HG03135 (cell line): Measurements from ENCODE around the gene TAF6.

Experiments used
- ATAC-seq: cut with Tn5 transposase; IDR thresholded peaks from one replicate; pipeline ENCODE4 v1.9.1; 2021; ENCODE audit warnings: mild to moderate bottlenecking, moderate library complexity; ENCODE audit not compliant: unreplicated experiment

TAF6 gene

GRCh38 chr7:100098913-100099312, 20.2 kb downstream of the TAF6 start:
- ATAC-seq, result no peak

GRCh38 chr7:100095704-100096103, 23.5 kb downstream of the TAF6 start:
- no peak for ATAC-seq

- no peak for ATAC-seq
These were observed 23.9 kb downstream of the TAF6 start for GRCh38 chr7:100095289-100095688.

DNA sequence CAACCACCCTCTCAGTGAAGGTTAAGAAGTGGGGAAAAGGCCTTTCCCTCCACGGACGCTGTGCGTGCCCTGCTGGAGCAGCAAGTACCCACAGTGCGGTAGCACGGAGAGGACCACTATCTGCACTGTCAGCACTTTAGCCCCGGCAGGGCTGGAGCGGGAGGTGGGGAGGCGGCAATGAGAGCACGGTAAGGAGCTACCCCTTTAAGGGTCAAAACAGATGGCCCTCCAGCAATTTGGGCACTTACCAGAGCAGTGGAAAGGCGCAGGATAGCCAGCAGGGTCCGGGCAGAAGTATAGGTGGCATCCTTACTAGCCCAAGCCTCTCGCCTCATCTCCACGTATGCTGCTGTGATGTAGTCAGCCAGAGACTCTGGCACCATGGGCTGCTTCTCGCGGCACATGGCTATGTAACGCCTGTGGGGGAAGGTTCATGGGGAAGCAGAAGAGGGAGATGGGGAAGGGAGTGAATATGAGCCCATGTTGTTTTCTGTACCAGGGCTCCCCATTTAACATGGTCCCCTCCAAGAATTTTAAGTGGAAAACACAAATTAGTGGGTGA, 25.2 kb downstream of the TAF6 start:
- ATAC-seq, result no peak

DNA sequence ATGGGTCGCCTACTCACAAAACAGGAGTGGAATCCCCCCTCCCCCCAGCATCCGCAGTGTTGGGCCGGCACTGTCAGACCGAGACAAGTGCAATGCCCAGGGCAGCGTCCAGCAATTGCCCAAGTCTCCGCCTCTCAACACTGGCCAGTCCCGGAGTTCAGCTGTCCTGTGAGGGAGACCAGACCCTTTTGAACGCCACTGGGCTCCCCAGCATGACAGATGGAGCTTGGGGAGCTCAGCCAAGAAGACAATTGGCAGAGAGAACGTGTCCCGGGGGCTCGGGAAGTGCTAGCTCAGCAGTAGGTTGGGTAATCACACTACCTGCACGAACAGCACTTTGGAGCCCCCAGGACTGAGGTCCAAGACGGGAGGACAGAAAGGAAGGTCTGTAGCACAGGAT, 25.7 kb downstream of the TAF6 start:
- ATAC-seq, result no peak

- ATAC-seq, result no peak
These were observed 26.1 kb downstream of the TAF6 start for GRCh38 chr7:100093054-100093453.

GRCh38 chr7:100091411-100092181, 27.6 kb downstream of the TAF6 start:
- no peak for ATAC-seq

DNA sequence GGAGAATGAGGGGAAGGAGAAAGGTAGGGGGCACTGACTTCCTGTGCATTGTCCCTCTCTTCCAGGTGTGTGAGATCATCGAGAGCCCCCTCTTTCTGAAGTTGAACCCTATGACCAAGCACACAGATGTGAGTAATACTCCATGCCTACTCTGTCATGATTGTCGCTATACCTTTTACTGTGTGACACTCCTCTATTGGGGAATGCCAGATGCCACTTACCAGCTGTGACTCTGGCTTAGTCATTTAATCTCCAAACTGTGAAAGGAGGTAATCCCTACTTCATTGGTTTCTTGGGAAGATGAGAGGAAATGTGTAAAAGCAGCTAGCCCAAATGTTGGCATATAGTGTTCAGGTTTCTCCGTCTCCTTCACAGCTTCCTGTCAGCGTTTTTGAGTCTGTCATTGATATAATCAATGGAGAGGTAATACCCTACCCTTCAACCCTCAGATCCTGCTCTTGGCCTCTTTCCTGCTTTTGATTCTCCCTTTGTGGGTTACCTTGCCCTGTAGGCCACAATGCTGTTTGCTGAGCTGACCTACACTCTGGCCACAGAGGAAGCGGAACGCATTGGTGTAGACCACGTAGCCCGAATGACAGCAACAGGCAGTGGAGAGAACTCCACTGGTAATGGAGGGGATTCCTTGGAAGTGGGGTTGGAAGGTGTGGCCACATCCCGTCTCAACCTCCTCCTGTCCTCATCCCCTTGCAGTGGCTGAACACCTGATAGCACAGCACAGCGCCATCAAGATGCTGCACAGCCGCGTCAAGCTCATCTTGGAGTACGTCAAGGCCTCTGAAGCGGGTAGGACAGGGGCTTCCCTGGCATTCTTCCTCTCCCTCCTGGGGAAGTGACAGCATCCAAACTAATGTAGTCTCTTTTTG, 28.4 kb downstream of the TAF6 start:
- ATAC-seq, result no peak

DNA sequence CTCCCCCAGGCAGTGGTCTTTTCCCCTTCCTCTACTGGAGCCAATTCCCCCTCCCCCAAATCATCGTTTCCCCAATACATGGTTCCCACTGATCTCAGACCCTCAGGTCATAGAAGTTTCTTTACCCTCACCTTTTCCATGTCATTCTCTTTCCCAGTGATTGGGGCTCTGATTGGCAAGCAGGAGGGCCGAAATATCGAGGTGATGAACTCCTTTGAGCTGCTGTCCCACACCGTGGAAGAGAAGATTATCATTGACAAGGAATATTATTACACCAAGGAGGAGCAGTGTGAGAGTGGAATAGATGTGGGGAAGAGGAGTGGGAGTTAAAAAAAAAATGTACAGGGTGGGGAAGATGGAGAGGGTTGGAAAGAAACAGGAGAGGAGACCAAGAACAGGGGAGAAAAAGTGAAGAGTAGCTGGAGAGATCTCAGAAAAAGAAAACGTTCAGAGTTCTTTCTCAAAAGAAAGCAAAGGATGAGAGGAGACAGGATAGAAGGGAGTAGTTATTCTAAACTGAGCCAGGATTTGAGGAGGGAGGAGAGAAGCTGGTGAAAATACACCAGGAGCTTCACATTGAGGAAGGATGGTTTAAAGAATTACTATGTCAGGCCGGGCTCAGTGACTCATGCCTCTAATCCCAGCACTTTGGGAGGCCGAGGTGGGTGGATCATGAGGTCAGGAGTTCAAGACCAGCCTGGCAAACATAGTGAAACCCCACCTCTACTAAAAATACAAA, 29.5 kb downstream of the TAF6 start:
- no peak for ATAC-seq

DNA sequence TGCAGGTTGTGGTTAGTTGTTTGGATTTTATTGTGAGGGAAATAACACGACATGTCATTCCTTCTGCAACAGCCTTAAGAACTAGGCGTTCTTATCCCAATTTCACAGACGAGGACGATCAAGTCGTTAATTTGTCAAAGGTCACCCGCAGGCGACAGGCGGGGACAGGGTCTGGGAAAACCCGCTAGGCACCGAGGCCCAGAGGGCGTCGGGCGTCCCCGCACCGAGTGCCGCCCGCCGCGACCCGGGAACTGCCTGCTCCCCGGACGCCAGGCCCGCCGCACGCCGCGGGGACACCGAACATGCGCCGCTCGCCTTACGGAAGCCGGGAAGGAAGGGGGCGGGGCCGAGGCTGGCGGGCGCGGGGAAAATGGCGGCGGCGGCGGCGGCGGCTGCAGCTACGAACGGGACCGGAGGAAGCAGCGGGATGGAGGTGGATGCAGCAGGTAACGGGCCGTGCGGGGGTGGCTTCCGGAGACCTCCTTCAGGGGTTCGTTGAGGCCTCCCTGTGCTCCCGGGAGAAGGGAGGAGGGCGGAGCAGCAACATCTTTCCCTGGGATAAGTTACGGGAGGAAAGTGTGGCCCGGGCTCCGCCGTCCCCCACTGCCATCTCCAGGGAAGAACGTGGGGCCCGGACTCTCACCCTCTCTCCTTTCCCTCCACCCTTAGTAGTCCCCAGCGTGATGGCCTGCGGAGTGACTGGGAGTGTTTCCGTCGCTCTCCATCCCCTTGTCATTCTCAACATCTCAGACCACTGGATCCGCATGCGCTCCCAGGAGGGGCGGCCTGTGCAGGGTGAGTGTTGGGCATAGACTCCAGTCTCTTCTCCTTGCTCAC, 30.3 kb downstream of the TAF6 start, which contains the start of gene COPS6:
TSS of gene COPS6 (plus strand) at position 349 of the 837 bp plus-strand sequence. CDS start at position 371, 22 bp downstream.
- peak; percentile 49 for ATAC-seq

GRCh38 chr7:100088095-100088620, 31.0 kb downstream of the TAF6 start:
- ATAC-seq, result no peak

DNA sequence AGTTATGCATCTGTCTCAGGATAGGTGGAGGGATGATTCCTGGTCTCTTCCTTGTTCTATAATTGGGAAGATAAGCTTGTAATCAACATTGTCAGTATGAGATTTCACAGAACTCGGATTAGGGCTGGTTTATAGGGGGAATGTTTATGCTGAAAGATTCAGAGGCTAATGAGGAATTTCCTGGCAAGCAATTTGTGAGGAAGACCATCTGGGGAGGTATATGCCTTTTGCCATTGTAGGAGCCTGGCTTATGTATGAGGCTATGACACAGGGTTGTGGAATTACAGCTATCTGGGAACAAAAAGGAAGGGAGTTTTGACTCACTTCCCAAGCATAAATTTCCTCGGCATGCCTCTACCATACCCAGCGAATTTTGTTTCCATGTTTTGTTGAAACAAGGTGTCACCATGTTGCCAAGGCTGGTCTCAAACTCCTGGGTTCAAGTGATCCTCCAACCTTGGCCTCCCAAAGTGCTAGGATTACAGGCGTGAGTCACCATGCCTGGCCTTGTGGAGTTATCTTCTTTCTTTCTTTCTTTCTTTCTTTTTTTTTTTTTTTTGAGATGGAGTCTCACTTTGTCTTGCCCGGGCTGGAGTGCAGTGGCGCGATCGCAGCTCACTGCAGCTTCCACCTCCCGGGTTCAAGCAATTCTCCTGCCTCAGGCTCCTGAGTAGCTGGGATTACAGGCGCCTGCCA, 32.0 kb downstream of the TAF6 start:
- no peak for ATAC-seq

GRCh38 chr7:100085515-100085914, 33.6 kb downstream of the TAF6 start:
- no peak for ATAC-seq

DNA sequence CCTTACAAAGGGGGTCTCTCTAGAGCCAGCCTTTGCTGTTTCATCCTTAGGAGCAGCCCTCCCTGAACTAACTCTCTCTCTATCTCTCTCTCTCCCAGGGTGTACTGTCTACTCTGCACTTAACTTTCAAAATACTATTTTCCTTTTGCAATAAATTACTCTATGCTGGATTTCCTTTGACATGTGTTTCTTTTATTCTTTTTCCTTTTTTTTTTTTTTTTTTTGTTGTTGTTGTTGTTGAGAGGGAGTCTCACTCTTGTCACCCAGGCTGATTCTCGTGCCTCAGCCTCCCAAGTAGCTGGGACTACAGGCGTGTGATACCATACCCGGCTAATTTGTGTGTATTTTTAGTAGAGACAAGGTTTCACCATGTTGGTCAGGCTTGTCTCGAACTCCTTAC, 36.2 kb downstream of the TAF6 start:
- no peak for ATAC-seq

DNA sequence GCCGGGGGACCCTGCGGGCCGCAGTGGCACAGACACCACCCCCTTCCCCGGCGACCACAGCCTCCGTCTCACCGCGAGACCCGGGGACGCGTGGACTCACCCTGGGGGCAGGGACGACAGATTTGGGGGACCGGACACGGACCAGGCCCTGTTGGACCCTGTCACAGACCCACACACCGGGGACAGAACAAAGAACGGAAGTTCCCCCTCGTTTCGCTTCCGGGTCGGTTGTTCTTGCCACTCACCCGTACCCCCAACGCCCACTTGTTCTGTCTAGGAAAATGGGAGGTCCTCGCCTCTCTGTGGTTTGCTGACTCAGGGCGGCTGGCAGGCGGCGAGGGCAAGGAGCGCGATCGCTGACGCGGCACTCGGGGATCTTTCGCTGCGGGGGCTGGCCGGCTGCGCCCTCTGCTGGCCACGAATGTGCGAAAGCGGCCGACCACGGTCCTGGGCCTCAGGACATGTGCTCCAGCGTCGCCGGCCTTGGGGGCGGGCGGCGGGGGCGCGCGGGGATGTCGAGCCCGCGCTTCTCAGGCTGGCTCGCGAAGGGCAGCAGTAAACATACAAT, 37.5 kb downstream of the TAF6 start, which contains the start of gene ZNF3:
TSS of gene ZNF3 (minus strand) at position 189 of the 568 bp plus-strand sequence. CDS start 4,366 bp downstream, outside the sequence.
- peak; percentile 74 for ATAC-seq

DNA sequence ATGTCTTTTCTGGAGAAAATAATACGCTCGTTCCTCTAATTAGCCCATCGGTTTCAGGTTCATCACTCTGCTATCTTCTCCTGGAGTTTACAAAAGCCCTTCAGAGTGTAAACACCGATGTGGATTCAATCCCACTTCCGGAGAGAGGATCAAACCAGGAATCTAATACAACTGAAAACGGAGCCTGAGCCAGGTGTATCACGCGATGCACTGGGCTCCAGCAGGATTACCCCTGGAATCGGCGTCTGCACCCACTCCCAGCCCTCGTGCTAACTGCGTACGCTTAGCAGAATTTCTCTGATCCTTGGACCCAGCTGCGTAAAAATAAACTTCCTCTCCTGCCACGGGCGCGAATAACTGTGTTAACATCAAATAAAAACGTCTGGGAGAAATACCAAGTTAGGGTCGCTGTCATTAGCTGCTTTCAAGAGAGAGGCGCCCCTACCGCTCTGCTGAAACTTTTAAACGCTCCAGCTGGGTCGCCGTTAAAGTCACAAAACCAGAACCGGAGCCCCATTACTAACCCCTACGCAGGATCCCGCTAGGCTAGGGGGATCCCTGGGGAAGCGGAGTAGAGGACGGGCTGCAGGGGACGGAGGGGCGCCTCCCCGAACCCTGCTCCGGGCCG, 38.1 kb downstream of the TAF6 start:
- ATAC-seq, result no peak

- ATAC-seq, result no peak
These were observed 40.1 kb downstream of the TAF6 start for GRCh38 chr7:100079024-100079560.

- no peak for ATAC-seq
These were observed 42.0 kb downstream of the TAF6 start for GRCh38 chr7:100077205-100077604.
